Gastroesophageal sphincter (tissue), 4 donors: Measurements from ENCODE around the gene NPPA. TPM values are rescaled to one million over a fixed set of nuclear protein-coding genes. Genes with fewer than 3 reads are reported as not detected.

Experiments
- ATAC-seq: fragments of 150-250 bp; one replicate; pipeline ENCODE4 v1.9.1; 2016; ENCODE audit warnings: mild to moderate bottlenecking, moderate library complexity
- H3K27ac ChIP-seq, 4 donors: fragments of 200-600 bp; sonication (generic) in 3 of 4; 1 replicate in 3 of 4; 2 replicates in 1 of 4; pipeline ENCODE4 v1.5.1; 2016 to 2019
- H3K27me3 ChIP-seq: fragments of 200-600 bp; sonication (generic); one replicate; pipeline ENCODE4 v1.5.1; 2019
- H3K36me3 ChIP-seq, 2 donors: fragments of 200-600 bp; sonication (generic); one replicate each; pipeline ENCODE4 v1.5.1; 2019; ENCODE audit warnings: control low read depth in 1 of 2
- H3K4me1 ChIP-seq, 3 donors: fragments of 200-600 bp; sonication (generic); 1 replicate in 2 of 3; 2 replicates in 1 of 3; pipeline ENCODE4 v1.5.1; 2016 to 2019; ENCODE audit warnings: control low read depth in 2 of 3
- H3K4me3 ChIP-seq, 2 donors: fragments of 200-600 bp; sonication (generic); one replicate each; pipeline ENCODE4 v1.5.1; 2019; ENCODE audit warnings: mild to moderate bottlenecking in 1 of 2, moderate library complexity in 1 of 2
- H3K9me3 ChIP-seq, 3 donors: fragments of 200-600 bp; sonication (generic); one replicate each; pipeline ENCODE4 v1.5.1; 2017 to 2019; ENCODE audit warnings: control low read depth in 2 of 3
- EP300 ChIP-seq: sonication (generic); formaldehyde crosslinking; IDR thresholded peaks from one replicate; pipeline ENCODE4 v1.6.1; 2017; ENCODE audit warnings: antibody characterized with exemption, mild to moderate bottlenecking
- POLR2A ChIP-seq, 2 donors: fragments of 450-650 bp; IDR thresholded peaks; one replicate each; pipeline ENCODE4 v1.6.1; 2017; ENCODE audit warnings: antibody characterized with exemption in 2 of 2, mild to moderate bottlenecking in 2 of 2, moderate library complexity in 1 of 2
- POLR2AphosphoS5 ChIP-seq: sonication (generic); formaldehyde crosslinking; IDR thresholded peaks from one replicate; pipeline ENCODE4 v1.6.1; 2017; ENCODE audit warnings: antibody characterized with exemption
- WGBS, 2 donors: methylation state at CpG; one replicate each; pipeline ENCODE4 v1.1.5; 2018; ENCODE audit warnings: low coverage in 1 of 2; 5-methylcytosine and 5-hydroxymethylcytosine counted together
- total RNA-seq, 4 donors: library from RNA; depleted of rRNA; stranded (reverse); fragments of >200 nt; gene quantifications; one replicate each; pipeline ENCODE4 v1.1.0, GENCODE V29; 2016
- TF ChIP-seq, protein P1 (sequence below), 4 experiments: fragments of 200-600 bp in 2 of 4; fragments of 450-650 bp in 2 of 4; sonication (generic) in 1 of 4; IDR thresholded peaks; one replicate each; pipeline ENCODE4 v1.5.1; 2017 to 2019; ENCODE audit warnings: antibody characterized with exemption in 4 of 4, mild to moderate bottlenecking in 2 of 4, moderate library complexity in 2 of 4

Gene NPPA
- total RNA-seq, 4 donors from 2014 or later: 0.93 TPM; not detected in 3

DNA sequence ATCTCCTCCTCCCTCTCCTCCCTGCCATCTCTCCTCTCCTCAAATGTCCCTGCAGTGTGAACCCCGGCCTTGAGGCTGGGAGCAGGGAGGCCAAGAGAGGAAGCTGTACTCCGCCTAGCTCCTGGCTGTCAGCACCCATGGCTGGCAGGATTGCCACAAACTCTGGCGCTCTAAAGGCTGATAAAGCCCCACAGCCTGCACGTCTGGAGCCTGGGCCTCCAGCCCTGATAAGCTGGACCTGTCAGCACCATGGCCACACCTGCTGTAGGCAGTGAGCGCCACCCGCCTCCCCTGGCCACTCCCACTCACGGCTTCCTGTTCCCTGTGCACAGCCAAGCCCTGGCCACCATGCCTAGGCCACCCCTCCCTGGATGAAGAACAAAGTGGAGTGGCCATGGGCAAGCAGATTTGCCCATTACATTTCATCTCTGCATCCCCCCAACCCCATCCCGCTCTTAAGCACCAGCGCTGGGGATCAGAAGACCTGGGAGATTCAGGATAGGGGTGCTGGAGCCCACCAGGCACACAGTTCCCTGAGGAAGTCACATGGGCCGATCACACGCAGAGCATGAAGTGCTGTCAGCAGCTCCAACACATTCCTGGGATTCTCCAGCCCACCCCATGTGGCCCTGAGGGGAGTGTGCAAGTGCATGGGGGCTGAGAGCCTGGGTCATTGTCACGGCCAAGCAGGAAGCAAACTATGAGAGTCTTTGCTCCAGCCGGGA is 35.4 kb upstream of the NPPA start:
- Histone ChIP-seq H3K27me3 (peaks cover 35% of the 10 kb centered on the region), H3K4me1 (peaks cover 0 to 13% (median 4%) of the 10 kb centered on the region in 3 donors), H3K4me3 (no peak overlapping the region), H3K36me3 (no peaks in the 10 kb centered on the region), H3K9me3 (no peaks in the 10 kb centered on the region), H3K27ac (no peak overlapping the region)
- TF ChIP-seq, protein P1, sequence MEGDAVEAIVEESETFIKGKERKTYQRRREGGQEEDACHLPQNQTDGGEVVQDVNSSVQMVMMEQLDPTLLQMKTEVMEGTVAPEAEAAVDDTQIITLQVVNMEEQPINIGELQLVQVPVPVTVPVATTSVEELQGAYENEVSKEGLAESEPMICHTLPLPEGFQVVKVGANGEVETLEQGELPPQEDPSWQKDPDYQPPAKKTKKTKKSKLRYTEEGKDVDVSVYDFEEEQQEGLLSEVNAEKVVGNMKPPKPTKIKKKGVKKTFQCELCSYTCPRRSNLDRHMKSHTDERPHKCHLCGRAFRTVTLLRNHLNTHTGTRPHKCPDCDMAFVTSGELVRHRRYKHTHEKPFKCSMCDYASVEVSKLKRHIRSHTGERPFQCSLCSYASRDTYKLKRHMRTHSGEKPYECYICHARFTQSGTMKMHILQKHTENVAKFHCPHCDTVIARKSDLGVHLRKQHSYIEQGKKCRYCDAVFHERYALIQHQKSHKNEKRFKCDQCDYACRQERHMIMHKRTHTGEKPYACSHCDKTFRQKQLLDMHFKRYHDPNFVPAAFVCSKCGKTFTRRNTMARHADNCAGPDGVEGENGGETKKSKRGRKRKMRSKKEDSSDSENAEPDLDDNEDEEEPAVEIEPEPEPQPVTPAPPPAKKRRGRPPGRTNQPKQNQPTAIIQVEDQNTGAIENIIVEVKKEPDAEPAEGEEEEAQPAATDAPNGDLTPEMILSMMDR (IDR thresholded peaks at IDR 0.05): no peak
- no peak for TF ChIP-seq EP300
- TF ChIP-seq POLR2AphosphoS5: no peak
- TF ChIP-seq POLR2A (IDR thresholded peaks at IDR 0.05): no peak
- WGBS, 2 donors: 40 to 60% methylated on average over 1 to 2 of the region's 13 CpGs
- no peak for ATAC-seq

DNA sequence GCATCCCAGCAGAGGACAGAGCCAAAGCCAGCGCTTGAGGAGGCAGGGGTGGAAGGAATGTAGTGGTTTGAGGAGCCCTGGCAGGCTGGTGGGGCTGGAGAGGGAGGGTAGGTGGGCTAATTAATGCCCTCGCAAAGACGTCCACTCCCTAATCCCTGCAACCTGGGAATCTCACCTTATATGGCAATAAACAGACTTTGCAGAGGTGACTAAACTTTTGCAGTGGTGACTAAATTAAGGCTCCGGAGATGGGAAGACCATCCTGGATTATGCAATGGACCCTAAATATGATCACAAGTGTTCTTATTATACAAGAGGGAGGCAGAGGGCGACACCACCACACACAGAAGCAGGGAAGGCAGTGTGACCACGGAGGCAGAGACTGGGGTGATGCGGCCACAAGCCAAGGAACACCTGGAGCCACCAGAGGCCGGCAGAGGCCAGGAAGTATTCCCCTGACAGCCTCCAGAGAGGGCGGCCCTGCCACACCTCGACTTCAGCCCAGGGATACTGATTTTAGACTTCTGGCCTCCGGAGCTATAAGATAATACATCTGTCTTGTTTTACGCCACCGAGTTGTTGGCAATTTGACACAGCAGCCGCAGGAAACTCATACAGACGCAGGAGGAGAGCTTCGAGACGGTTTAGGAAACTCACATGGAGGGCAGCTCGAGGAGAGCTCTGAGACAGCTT is 34.3 kb upstream of the NPPA start:
- Histone ChIP-seq H3K36me3 (no peaks in the 10 kb centered on the region), H3K9me3 (no peaks in the 10 kb centered on the region), H3K4me1 (peaks cover 0 to 13% (median 4%) of the 10 kb centered on the region in 3 donors), H3K27ac (peak overlapping the region in 3 of 4 donors; percentile 36 to 66 (median 43)), H3K4me3 (no peak overlapping the region), H3K27me3 (peaks cover 46% of the 10 kb centered on the region)
- WGBS, 2 donors: 44 to 65% methylated on average over 3 to 12 of the region's 18 CpGs
- no peak for ATAC-seq
- no peak for TF ChIP-seq POLR2A (IDR thresholded peaks at IDR 0.05)
- TF ChIP-seq, protein P1 (IDR thresholded peaks at IDR 0.05): no peak
- TF ChIP-seq EP300: no peak
- no peak for TF ChIP-seq POLR2AphosphoS5

DNA sequence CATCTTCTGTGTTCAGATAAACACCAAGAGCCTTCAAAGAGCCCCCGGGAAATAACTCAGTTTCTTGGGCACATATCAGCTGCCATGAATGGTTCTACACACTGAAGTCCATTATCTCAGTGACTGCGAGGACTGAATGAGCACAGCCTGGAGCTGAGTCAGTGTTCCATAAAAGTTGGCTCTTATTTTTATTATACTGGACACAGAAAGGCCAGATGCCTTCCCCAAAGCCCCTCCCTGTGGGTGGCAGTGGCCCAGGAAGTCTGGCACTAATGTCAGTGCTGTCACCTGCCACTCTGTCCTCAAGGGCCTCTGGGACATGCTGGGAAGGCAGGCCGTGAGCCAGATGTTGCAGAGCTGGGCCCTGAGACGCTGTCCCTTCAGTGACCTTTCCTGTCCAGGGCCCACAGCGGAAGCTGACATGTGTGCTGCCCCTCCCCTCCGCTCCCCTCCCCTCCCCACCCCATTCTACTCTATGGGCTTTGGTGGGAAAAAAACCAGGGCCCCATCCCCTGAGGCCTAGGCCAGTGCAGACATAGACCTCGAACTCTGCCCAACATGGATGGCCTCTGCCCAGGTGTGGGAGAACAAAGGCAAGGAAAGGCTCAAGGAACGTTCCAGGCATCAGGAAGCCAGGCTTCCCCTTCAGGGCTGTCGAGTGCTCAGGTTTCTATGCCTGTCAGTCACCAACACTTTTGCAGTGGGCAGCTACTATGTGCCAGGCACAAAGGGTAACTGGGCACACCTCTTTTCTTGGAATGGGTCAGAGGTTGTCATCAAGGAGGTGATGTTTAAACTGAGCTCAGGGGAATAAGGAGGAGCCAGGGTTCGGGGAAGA is 33.5 kb upstream of the NPPA start:
- Histone ChIP-seq H3K36me3 (no peaks in the 10 kb centered on the region), H3K4me3 (no peak overlapping the region), H3K9me3 (no peaks in the 10 kb centered on the region), H3K27me3 (peaks cover 54% of the 10 kb centered on the region), H3K4me1 (peaks cover 0 to 13% (median 4%) of the 10 kb centered on the region in 3 donors), H3K27ac (peak overlapping the region in 3 of 4 donors; percentile 43 to 66 (median 43))
- 27 to 30% methylated on average over 3 of the region's 10 CpGs for WGBS, 2 donors
- ATAC-seq: peak; percentile 40
- TF ChIP-seq EP300: no peak
- TF ChIP-seq, protein P1 (IDR thresholded peaks at IDR 0.05): no peak
- no peak for TF ChIP-seq POLR2A (IDR thresholded peaks at IDR 0.05)
- no peak for TF ChIP-seq POLR2AphosphoS5

DNA sequence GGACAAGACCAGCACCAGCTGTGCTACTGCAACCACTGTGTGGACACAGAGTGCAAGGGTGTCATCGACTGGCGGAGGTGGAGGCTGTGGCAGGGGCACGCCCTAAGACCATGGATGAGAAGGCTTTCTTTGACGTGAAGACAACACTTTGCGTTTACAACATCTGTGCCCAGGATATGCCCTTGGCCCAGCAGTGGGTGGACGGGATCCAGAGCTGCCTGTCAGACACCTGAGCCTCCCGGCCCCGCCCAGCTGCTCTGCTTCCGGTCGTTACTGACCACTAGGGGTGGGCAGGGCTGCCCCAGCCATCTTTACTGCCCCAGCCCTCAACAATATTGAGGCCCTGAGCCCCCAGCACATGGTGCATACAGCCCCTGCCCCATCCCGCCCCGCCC is 32.6 kb upstream of the NPPA start:
- no peaks in the 10 kb centered on the region for H3K9me3 ChIP-seq
- TF ChIP-seq POLR2A (IDR thresholded peaks at IDR 0.05) (no peak), POLR2AphosphoS5 (no peak), EP300 (no peak)
- TF ChIP-seq, protein P1 (IDR thresholded peaks at IDR 0.05): no peak
- peaks cover 0 to 13% (median 4%) of the 10 kb centered on the region in 3 donors for H3K4me1 ChIP-seq
- H3K36me3 ChIP-seq: no peaks in the 10 kb centered on the region
- H3K27ac ChIP-seq: peak overlapping the region in 2 of 4 donors; percentile 43 to 66
- WGBS, 2 donors: 48 to 50% methylated on average over 1 to 9 of the region's 12 CpGs
- ATAC-seq: no peak
- no peak overlapping the region for H3K4me3 ChIP-seq
- peaks cover 63% of the 10 kb centered on the region for H3K27me3 ChIP-seq
